Measurements from ENCODE around the gene GFOD1. TPM values are rescaled to one million over a fixed set of nuclear protein-coding genes. Genes with fewer than 3 reads are reported as not detected.

GFOD1 gene
- total RNA-seq, 1 experiment from 2014 or later, result 0.68 TPM

- H3K79me2 ChIP-seq (ENCODE audit: low read depth), result no peaks in the 10 kb centered on the region
- H3K27me3 ChIP-seq (ENCODE audit: insufficient read depth, low read depth), result no peaks in the 10 kb centered on the region
- intact Hi-C loops (cut with micrococcal nuclease; ENCODE audit: unreplicated experiment), result no loop called here
- no TSS peak for BruUV-seq (replicated peaks)
- CTCF ChIA-PET, result no interaction called here
- no peak overlapping the region for H2AFZ ChIP-seq
- no peaks in the 10 kb centered on the region for H3K9me3 ChIP-seq (ENCODE audit: insufficient read depth, low read depth)
- H3K4me3 ChIP-seq, result no peak overlapping the region
- TF ChIP-seq, protein P1, sequence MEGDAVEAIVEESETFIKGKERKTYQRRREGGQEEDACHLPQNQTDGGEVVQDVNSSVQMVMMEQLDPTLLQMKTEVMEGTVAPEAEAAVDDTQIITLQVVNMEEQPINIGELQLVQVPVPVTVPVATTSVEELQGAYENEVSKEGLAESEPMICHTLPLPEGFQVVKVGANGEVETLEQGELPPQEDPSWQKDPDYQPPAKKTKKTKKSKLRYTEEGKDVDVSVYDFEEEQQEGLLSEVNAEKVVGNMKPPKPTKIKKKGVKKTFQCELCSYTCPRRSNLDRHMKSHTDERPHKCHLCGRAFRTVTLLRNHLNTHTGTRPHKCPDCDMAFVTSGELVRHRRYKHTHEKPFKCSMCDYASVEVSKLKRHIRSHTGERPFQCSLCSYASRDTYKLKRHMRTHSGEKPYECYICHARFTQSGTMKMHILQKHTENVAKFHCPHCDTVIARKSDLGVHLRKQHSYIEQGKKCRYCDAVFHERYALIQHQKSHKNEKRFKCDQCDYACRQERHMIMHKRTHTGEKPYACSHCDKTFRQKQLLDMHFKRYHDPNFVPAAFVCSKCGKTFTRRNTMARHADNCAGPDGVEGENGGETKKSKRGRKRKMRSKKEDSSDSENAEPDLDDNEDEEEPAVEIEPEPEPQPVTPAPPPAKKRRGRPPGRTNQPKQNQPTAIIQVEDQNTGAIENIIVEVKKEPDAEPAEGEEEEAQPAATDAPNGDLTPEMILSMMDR (conservative IDR thresholded peaks at IDR 0.05), result no peak
- TF ChIP-seq EZH2 (IDR thresholded peaks at IDR 0.05; ENCODE audit: low read depth), result no peak
- no peak overlapping the region for H3K4me2 ChIP-seq
- H3K9me2 ChIP-seq (ENCODE audit: insufficient read depth), result no peaks in the 10 kb centered on the region
- POLR2A ChIA-PET (ENCODE audit: unreplicated experiment), result no interaction called here
- H3K4me1 ChIP-seq (replicated peaks; ENCODE audit: insufficient read depth), result no peaks in the 10 kb centered on the region; the same call in 1 of the 2 replicates
- H3K36me3 ChIP-seq (ENCODE audit: low read depth), result peaks cover 7% of the 10 kb centered on the region
- H3K27ac ChIP-seq, result no peak overlapping the region
- DNase-seq, result no peak
- no peaks in the 10 kb centered on the region for H4K20me1 ChIP-seq (ENCODE audit: insufficient read depth)
- 0 out of 2 replicates have a peak, but pooled peaks cover 7% of the 10 kb centered on the region for H3F3A ChIP-seq (ENCODE audit: insufficient read depth, low read depth)
These were observed 168.6 kb downstream of the GFOD1 start for GRCh38 chr6:13318821-13319220.

GRCh38 chr6:13315896-13316295 lies 171.5 kb downstream of the GFOD1 start:
- POLR2A ChIA-PET (ENCODE audit: unreplicated experiment), result no interaction called here
- Histone ChIP-seq H3K4me2 (no peak overlapping the region), H3K27ac (no peak overlapping the region), H3F3A (ENCODE audit: insufficient read depth, low read depth) (0 out of 2 replicates have a peak, but pooled peaks cover 8% of the 10 kb centered on the region), H3K9me2 (ENCODE audit: insufficient read depth) (no peaks in the 10 kb centered on the region), H3K9me3 (ENCODE audit: insufficient read depth, low read depth) (no peaks in the 10 kb centered on the region), H4K20me1 (ENCODE audit: insufficient read depth) (no peaks in the 10 kb centered on the region), H3K79me2 (ENCODE audit: low read depth) (no peaks in the 10 kb centered on the region), H3K4me3 (no peak overlapping the region), H2AFZ (no peak overlapping the region), H3K27me3 (ENCODE audit: insufficient read depth, low read depth) (no peaks in the 10 kb centered on the region), H3K36me3 (ENCODE audit: low read depth) (peaks cover 10% of the 10 kb centered on the region), H3K4me1 (replicated peaks; ENCODE audit: insufficient read depth) (no peaks in the 10 kb centered on the region; the same call in 1 of the 2 replicates)
- CTCF ChIA-PET, result no interaction called here
- intact Hi-C loops (cut with micrococcal nuclease; ENCODE audit: unreplicated experiment), result no loop called here
- no peak for DNase-seq
- BruUV-seq (replicated peaks), result no TSS peak
- TF ChIP-seq EZH2 (IDR thresholded peaks at IDR 0.05; ENCODE audit: low read depth), result no peak
- TF ChIP-seq, protein P1 (conservative IDR thresholded peaks at IDR 0.05), result no peak

DNA sequence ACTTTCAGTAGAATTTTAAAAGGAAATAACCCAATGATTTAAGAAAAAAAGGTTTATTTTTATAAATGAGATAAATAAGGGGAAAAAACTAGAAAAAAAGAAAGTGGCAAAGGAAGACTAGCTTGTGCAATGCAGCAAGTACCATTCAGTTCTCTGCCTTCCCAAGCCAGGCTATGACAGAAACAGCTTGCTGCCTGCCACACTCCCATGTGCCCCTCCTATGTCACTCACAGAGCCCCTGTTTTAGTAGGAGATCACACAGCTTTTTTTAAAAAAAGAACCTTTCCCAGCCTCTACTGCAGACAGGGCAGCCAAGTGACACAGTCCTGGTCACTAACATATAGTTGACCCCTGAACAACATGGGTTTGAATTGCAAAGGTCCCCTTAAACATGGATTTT lies 172.6 kb downstream of the GFOD1 start:
- intact Hi-C loops (cut with micrococcal nuclease; ENCODE audit: unreplicated experiment), result no loop called here
- Histone ChIP-seq H3K27ac (no peak overlapping the region), H3K9me3 (ENCODE audit: insufficient read depth, low read depth) (no peaks in the 10 kb centered on the region), H2AFZ (no peak overlapping the region), H3K4me2 (no peak overlapping the region), H3K79me2 (ENCODE audit: low read depth) (no peaks in the 10 kb centered on the region), H4K20me1 (ENCODE audit: insufficient read depth) (no peaks in the 10 kb centered on the region), H3K9me2 (ENCODE audit: insufficient read depth) (no peaks in the 10 kb centered on the region), H3F3A (ENCODE audit: insufficient read depth, low read depth) (0 out of 2 replicates have a peak, but pooled peaks cover 8% of the 10 kb centered on the region), H3K27me3 (ENCODE audit: insufficient read depth, low read depth) (no peaks in the 10 kb centered on the region), H3K4me1 (replicated peaks; ENCODE audit: insufficient read depth) (no peaks in the 10 kb centered on the region; the same call in 1 of the 2 replicates), H3K36me3 (ENCODE audit: low read depth) (peaks cover 14% of the 10 kb centered on the region), H3K4me3 (no peak overlapping the region)
- TF ChIP-seq, protein P1 (conservative IDR thresholded peaks at IDR 0.05), result no peak
- TF ChIP-seq EZH2 (IDR thresholded peaks at IDR 0.05; ENCODE audit: low read depth), result no peak
- ChIA-PET POLR2A (ENCODE audit: unreplicated experiment) (no interaction called here), CTCF (no interaction called here)
- no TSS peak for BruUV-seq (replicated peaks)
- no peak for DNase-seq
